Measurements from ENCODE around the gene NRIP1. TPM values are rescaled to one million over a fixed set of nuclear protein-coding genes. Genes with fewer than 3 reads are reported as not detected.
"Not testable (repeated sequence)": the region's sequence is repeated elsewhere in the genome, so short reads cannot be mapped to it uniquely, and the experiment has no call there.

NRIP1 gene
- total and polyA plus RNA-seq, 2 of the 8 experiments (the other 6 are each of a cell fraction or from before 2014, with no cell fraction given): 1.5 to 9.3 TPM

DNA sequence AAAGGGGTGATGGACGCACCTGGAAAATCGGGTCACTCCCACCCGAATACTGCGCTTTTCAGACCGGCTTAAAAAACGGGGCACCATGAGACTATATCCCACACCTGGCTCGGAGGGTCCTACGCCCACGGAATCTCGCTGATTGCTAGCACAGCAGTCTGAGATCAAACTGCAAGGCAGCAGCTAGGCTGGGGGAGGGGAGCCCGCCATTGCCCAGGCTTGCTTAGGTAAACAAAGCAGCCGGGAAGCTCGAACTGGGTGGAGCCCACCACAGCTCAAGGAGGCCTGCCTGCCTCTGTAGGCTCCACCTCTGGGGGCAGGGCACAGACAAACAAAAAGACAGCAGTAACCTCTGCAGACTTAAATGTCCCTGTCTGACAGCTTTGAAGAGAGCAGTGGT is 137.5 kb downstream of the NRIP1 start:
- H3K4ac ChIP-seq (replicated peaks; ENCODE audit: insufficient read length, low read depth, low read length); H4K91ac ChIP-seq (replicated peaks; ENCODE audit: insufficient read length, low read length); H3K4me1 ChIP-seq (replicated peaks in 1 of 4; ENCODE audit: control insufficient read depth in 3 of 4, insufficient read depth in 4 of 4, low read length in 3 of 4); H2BK12ac ChIP-seq (ENCODE audit: low read depth, low read length); H2AFZ ChIP-seq (ENCODE audit: low read length); H3K4me2 ChIP-seq (ENCODE audit: insufficient read depth in 1 of 2, low read depth in 2 of 2, low read length in 2 of 2); H2AK5ac ChIP-seq (ENCODE audit: low read depth, low read length); H3K79me1 ChIP-seq (ENCODE audit: low read depth, low read length); H3K79me2 ChIP-seq (ENCODE audit: control insufficient read depth in 1 of 2, insufficient read depth in 2 of 2, low read length in 2 of 2); H2BK120ac ChIP-seq (replicated peaks; ENCODE audit: low read depth, low read length); H3K27me3 ChIP-seq (replicated peaks in 1 of 4; ENCODE audit: control insufficient read depth in 3 of 4, extremely low read depth in 1 of 4, insufficient read depth in 3 of 4, low read length in 3 of 4); H3K4me3 ChIP-seq (ENCODE audit: extremely low read depth in 1 of 4, insufficient read depth in 2 of 4, low read depth in 3 of 4, low read length in 4 of 4); H4K8ac ChIP-seq (ENCODE audit: extremely low read depth, insufficient read depth, low read length); H2BK15ac ChIP-seq (ENCODE audit: low read length); H3K23ac ChIP-seq (ENCODE audit: insufficient read length); H2BK20ac ChIP-seq (ENCODE audit: low read length); DNase-seq (ENCODE audit: low read depth in 1 of 2, low spot score in 2 of 2); H3K14ac ChIP-seq (ENCODE audit: insufficient read length); H3K56ac ChIP-seq (replicated peaks; ENCODE audit: insufficient read length, low read depth, low read length); POLR2A ChIA-PET (ENCODE audit: partially characterized antibody); H3K36me3 ChIP-seq (ENCODE audit: control insufficient read depth in 2 of 4, insufficient read depth in 4 of 4, low read length in 3 of 4); H3K27ac ChIP-seq (ENCODE audit: low read depth, low read length); H4K20me1 ChIP-seq (replicated peaks in 1 of 2; ENCODE audit: control insufficient read depth in 1 of 2, insufficient read depth in 2 of 2, low read length in 2 of 2); H3K9me3 ChIP-seq (ENCODE audit: insufficient read depth in 2 of 2, low read depth in 1 of 2, low read length in 1 of 2); H3K9ac ChIP-seq (replicated peaks in 1 of 4; ENCODE audit: extremely low read depth in 1 of 4, low read depth in 3 of 4, low read length in 3 of 4); FAIRE-seq; H4K5ac ChIP-seq (ENCODE audit: insufficient read length, low read depth, low read length); H3K18ac ChIP-seq (ENCODE audit: extremely low read depth, low read length); H2BK5ac ChIP-seq (ENCODE audit: low read depth, low read length); H3K23me2 ChIP-seq (ENCODE audit: low read depth, low read length); CTCF ChIA-PET (ENCODE audit: partially characterized antibody): not testable (repeated sequence)
- 73% methylated on average over 9 of the region's 13 CpGs; no CpG with 5 or more reads in 1 of the 2 experiments for WGBS, 2 experiments (ENCODE audit: extremely low coverage in 1 of 2, insufficient coverage in 1 of 2, insufficient read length in 1 of 2, insufficient replicate concordance in 2 of 2, low coverage in 1 of 2, low lambda C conversion rate in 2 of 2, missing lambda C conversion rate in 1 of 2)
